Body of pancreas (tissue), 4 donors: Measurements from ENCODE around the gene ARID3A. TPM values are rescaled to one million over a fixed set of nuclear protein-coding genes. Genes with fewer than 3 reads are reported as not detected.

Source experiments
- ATAC-seq: fragments of 150-250 bp; one replicate; pipeline ENCODE4 v1.9.1; 2016
- DNase-seq, 4 donors: peaks; one replicate each; pipeline ENCODE4 v3.0.0-alpha.2; 2019
- H3K27ac ChIP-seq, 4 donors: fragments of 200-600 bp; sonication (generic); 1 replicate in 3 of 4; 2 replicates in 1 of 4; pipeline versions ENCODE4 v1.5.1 to v1.6.1; 2016 to 2019; ENCODE audit warnings: mild to moderate bottlenecking in 1 of 4, mixed read lengths in 1 of 4, moderate library complexity in 1 of 4
- H3K27me3 ChIP-seq, 2 donors: fragments of 200-600 bp; sonication (generic); one replicate each; pipeline ENCODE4 v1.6.0; 2016; ENCODE audit warnings: mild to moderate bottlenecking in 1 of 2
- H3K36me3 ChIP-seq, 2 donors: fragments of 200-600 bp; sonication (generic); replicated peaks in 1 of 2; 2 replicates each; pipeline ENCODE4 v1.5.1; 2016; ENCODE audit warnings: low read depth in 2 of 2; ENCODE audit not compliant: insufficient read depth in 1 of 2
- H3K4me1 ChIP-seq: fragments of 200-600 bp; sonication (generic); one replicate; pipeline ENCODE4 v1.6.0; 2016
- H3K4me3 ChIP-seq, 2 donors: fragments of 200-600 bp; sonication (generic); 1 replicate in 1 of 2; 2 replicates in 1 of 2; pipeline ENCODE4 v1.5.1; 2016 to 2019
- H3K9me3 ChIP-seq, 3 donors: fragments of 200-600 bp; sonication (generic); 1 replicate in 2 of 3; 2 replicates in 1 of 3; pipeline ENCODE4 v1.5.1; 2016
- CTCF ChIP-seq, 7 experiments: fragments of 450-650 bp in 4 of 7; fragments of 200-600 bp in 3 of 7; sonication (generic) in 3 of 7; IDR thresholded peaks; one replicate each; pipeline ENCODE4 v1.5.1; 2016 to 2019; ENCODE audit warnings: antibody characterized with exemption in 7 of 7
- POLR2A ChIP-seq, 3 donors: fragments of 450-650 bp; IDR thresholded peaks; one replicate each; pipeline ENCODE4 v1.6.1; 2016; ENCODE audit warnings: antibody characterized with exemption in 3 of 3, mild to moderate bottlenecking in 2 of 3
- WGBS, 2 donors: methylation state at CpG; one replicate each; pipeline ENCODE4 v1.1.5; 2017; 5-methylcytosine and 5-hydroxymethylcytosine counted together
- intact Hi-C: fragments of 100-400 bp; cut with DNase I; formaldehyde crosslinking; loops from one replicate; pipeline ENCODE4 v1.15.1; 2023
- total RNA-seq, 2 donors: library from RNA; depleted of rRNA; stranded (reverse); fragments of >200 nt; gene quantifications; one replicate each; pipeline ENCODE4 v1.1.0, GENCODE V29; 2016

ARID3A gene
- total RNA-seq, 2 donors from 2014 or later, result 3.1 to 5.9 TPM

GRCh38 chr19:944663-945241, 18.9 kb downstream of the ARID3A start:
- peaks cover 31% of the 10 kb centered on the region for H3K4me1 ChIP-seq
- H3K9me3 ChIP-seq, result no peaks in the 10 kb centered on the region
- H3K36me3 ChIP-seq, result no peaks in the 10 kb centered on the region
- WGBS, 2 donors, result 64 to 65% methylated on average over 14 to 22 of the region's 22 CpGs
- no peaks in the 10 kb centered on the region for H3K27me3 ChIP-seq
- intact Hi-C loops, result no loop called here
- ATAC-seq (no peak), DNase-seq (no peak)
- no peak overlapping the region for H3K4me3 ChIP-seq
- no peak for TF ChIP-seq CTCF (IDR thresholded peaks at IDR 0.05)
- no peak for TF ChIP-seq POLR2A (IDR thresholded peaks at IDR 0.05)
- no peak overlapping the region for H3K27ac ChIP-seq

GRCh38 chr19:945401-946252, 19.8 kb downstream of the ARID3A start:
- Histone ChIP-seq H3K27ac (no peak overlapping the region), H3K4me1 (peaks cover 22% of the 10 kb centered on the region), H3K36me3 (no peaks in the 10 kb centered on the region), H3K9me3 (no peaks in the 10 kb centered on the region), H3K4me3 (no peak overlapping the region), H3K27me3 (no peaks in the 10 kb centered on the region)
- ATAC-seq (no peak), DNase-seq (no peak)
- intact Hi-C loops, result no loop called here
- WGBS, 2 donors, result 87 to 93% methylated on average over 18 to 37 of the region's 37 CpGs
- TF ChIP-seq CTCF (IDR thresholded peaks at IDR 0.05), result no peak
- no peak for TF ChIP-seq POLR2A (IDR thresholded peaks at IDR 0.05)

GRCh38 chr19:947090-947706, 21.4 kb downstream of the ARID3A start:
- peaks cover 13% of the 10 kb centered on the region for H3K4me1 ChIP-seq
- DNase-seq, result no peak
- no peak overlapping the region for H3K27ac ChIP-seq
- H3K4me3 ChIP-seq, result no peak overlapping the region
- intact Hi-C loops, result no loop called here
- no peak for ATAC-seq
- no peaks in the 10 kb centered on the region for H3K9me3 ChIP-seq
- 68 to 92% methylated on average over 18 to 27 of the region's 30 CpGs for WGBS, 2 donors
- H3K27me3 ChIP-seq, result no peaks in the 10 kb centered on the region
- TF ChIP-seq CTCF (IDR thresholded peaks at IDR 0.05), result no peak
- no peak for TF ChIP-seq POLR2A (IDR thresholded peaks at IDR 0.05)
- no peaks in the 10 kb centered on the region for H3K36me3 ChIP-seq

- TF ChIP-seq POLR2A (IDR thresholded peaks at IDR 0.05), result no peak
- no peak for TF ChIP-seq CTCF (IDR thresholded peaks at IDR 0.05)
- peaks cover 18% of the 10 kb centered on the region for H3K4me1 ChIP-seq
- H3K4me3 ChIP-seq, result no peak overlapping the region
- H3K27me3 ChIP-seq, result no peaks in the 10 kb centered on the region
- ATAC-seq, result no peak
- 82 to 92% methylated on average over 16 to 45 of the region's 47 CpGs for WGBS, 2 donors
- H3K9me3 ChIP-seq, result no peaks in the 10 kb centered on the region
- DNase-seq, result peak in 2 of 4 donors; percentile 32 to 74
- no peak overlapping the region for H3K27ac ChIP-seq
- H3K36me3 ChIP-seq, result no peaks in the 10 kb centered on the region
- intact Hi-C loops, result no loop called here
These were observed 22.1 kb downstream of the ARID3A start for GRCh38 chr19:947707-948539.
